ENCODE results near the gene SPNS1.

DNA sequence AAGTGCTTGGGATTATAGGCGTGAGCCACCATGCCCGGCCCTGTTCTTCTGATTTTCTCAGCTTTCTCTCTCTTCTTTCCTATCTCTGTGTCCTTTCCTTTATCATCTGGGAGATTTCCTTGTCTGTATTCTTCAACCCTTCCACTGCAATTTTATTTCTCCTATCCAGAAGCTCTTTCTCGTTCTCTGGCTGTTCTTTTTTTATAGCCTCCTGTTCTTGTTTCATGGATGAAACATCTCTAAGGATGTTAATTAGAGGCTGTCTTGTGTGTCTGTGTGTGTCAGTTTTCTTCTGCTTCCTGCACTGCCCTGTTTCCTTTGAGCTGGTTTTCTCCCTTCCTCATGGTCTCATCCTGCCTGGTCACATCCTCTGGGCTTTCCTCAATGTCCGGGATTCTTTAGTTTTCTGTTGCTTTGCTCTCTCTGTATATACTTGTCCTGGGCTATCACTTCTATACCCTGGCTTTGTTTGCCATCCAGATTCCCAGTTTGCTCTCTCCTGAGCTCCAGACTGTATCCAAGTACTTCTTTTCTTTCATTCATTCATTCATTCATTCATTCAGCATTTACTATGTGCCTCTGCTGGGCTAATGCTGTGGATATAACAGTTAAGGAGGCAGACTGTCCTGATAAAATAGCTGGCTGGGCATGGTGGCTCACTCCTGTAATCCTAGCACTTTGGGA is 12.7 kb downstream of the SPNS1 start:
- TF ChIP-seq, protein P1, sequence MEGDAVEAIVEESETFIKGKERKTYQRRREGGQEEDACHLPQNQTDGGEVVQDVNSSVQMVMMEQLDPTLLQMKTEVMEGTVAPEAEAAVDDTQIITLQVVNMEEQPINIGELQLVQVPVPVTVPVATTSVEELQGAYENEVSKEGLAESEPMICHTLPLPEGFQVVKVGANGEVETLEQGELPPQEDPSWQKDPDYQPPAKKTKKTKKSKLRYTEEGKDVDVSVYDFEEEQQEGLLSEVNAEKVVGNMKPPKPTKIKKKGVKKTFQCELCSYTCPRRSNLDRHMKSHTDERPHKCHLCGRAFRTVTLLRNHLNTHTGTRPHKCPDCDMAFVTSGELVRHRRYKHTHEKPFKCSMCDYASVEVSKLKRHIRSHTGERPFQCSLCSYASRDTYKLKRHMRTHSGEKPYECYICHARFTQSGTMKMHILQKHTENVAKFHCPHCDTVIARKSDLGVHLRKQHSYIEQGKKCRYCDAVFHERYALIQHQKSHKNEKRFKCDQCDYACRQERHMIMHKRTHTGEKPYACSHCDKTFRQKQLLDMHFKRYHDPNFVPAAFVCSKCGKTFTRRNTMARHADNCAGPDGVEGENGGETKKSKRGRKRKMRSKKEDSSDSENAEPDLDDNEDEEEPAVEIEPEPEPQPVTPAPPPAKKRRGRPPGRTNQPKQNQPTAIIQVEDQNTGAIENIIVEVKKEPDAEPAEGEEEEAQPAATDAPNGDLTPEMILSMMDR (IDR thresholded peaks at IDR 0.05) = no peak
- TF ChIP-seq SIN3A (IDR thresholded peaks at IDR 0.05; ENCODE audit: borderline replicate concordance, insufficient read depth, low read depth, low read length) = no peak
